Measurements from ENCODE around the gene TMEM121.
"Not testable (repeated sequence)": the region's sequence is repeated elsewhere in the genome, so short reads cannot be mapped to it uniquely, and the experiment has no call there.

TMEM121 gene

GRCh38 chr14:105572063-105572462 is 45.7 kb downstream of the TMEM121 start:
- not testable (repeated sequence) for DNase-seq

- not testable (repeated sequence) for DNase-seq
Observed at GRCh38 chr14:105573841-105574240, 47.5 kb downstream of the TMEM121 start.

- not testable (repeated sequence) for DNase-seq
Observed at GRCh38 chr14:105574411-105574810, 48.0 kb downstream of the TMEM121 start.

GRCh38 chr14:105575016-105575700 is 48.8 kb downstream of the TMEM121 start:
- not testable (repeated sequence) for DNase-seq

GRCh38 chr14:105576525-105577088 is 50.2 kb downstream of the TMEM121 start:
- no peak for DNase-seq

- DNase-seq, result no peak
Observed at GRCh38 chr14:105577314-105577861, 51.0 kb downstream of the TMEM121 start.

GRCh38 chr14:105578070-105578469 is 51.7 kb downstream of the TMEM121 start:
- DNase-seq, result no peak

GRCh38 chr14:105579221-105579620 is 52.8 kb downstream of the TMEM121 start:
- not testable (repeated sequence) for DNase-seq

Data from NCI-H345 (cell line).